GM18498 (cell line): ENCODE measurements around the gene FMNL3.

Source experiments
- ATAC-seq: cut with Tn5 transposase; IDR thresholded peaks from one replicate; pipeline ENCODE4 v1.9.1; 2021; ENCODE audit warnings: mild to moderate bottlenecking, moderate library complexity; ENCODE audit not compliant: unreplicated experiment

Gene FMNL3

GRCh38 chr12:49680075-49680474 is 27.1 kb downstream of the FMNL3 start:
- no peak for ATAC-seq

GRCh38 chr12:49678711-49679110 is 28.5 kb downstream of the FMNL3 start:
- ATAC-seq: no peak

- no peak for ATAC-seq
These were observed 32.1 kb downstream of the FMNL3 start for GRCh38 chr12:49675137-49675536.

GRCh38 chr12:49674318-49674981 is 32.8 kb downstream of the FMNL3 start:
- ATAC-seq: no peak

GRCh38 chr12:49673446-49674317 is 33.5 kb downstream of the FMNL3 start:
- no peak for ATAC-seq

GRCh38 chr12:49672301-49673217 is 34.6 kb downstream of the FMNL3 start:
- no peak for ATAC-seq

GRCh38 chr12:49671031-49671765 is 36.0 kb downstream of the FMNL3 start:
- ATAC-seq: peak; percentile 39

GRCh38 chr12:49669796-49670195 is 37.4 kb downstream of the FMNL3 start:
- ATAC-seq: no peak

GRCh38 chr12:49667325-49668090 is 39.7 kb downstream of the FMNL3 start:
- ATAC-seq: no peak

- ATAC-seq: no peak
These were observed 41.0 kb downstream of the FMNL3 start for GRCh38 chr12:49666176-49666575.

GRCh38 chr12:49665384-49665783 is 41.8 kb downstream of the FMNL3 start:
- no peak for ATAC-seq

- peak; percentile 73 for ATAC-seq
These were observed 42.5 kb downstream of the FMNL3 start for GRCh38 chr12:49664591-49665239.

GRCh38 chr12:49664167-49664566 is 43.0 kb downstream of the FMNL3 start:
- no peak for ATAC-seq

GRCh38 chr12:49662998-49663843 is 44.0 kb downstream of the FMNL3 start:
- peak; percentile 65 for ATAC-seq

- ATAC-seq: no peak
These were observed 45.5 kb downstream of the FMNL3 start for GRCh38 chr12:49661746-49662145.

GRCh38 chr12:49661191-49661590 is 46.0 kb downstream of the FMNL3 start:
- peak; percentile 40 for ATAC-seq

GRCh38 chr12:49659753-49660152 is 47.5 kb downstream of the FMNL3 start:
- no peak for ATAC-seq

- no peak for ATAC-seq
These were observed 48.9 kb downstream of the FMNL3 start for GRCh38 chr12:49658276-49658675.
